HEK293T (cell line): Measurements from ENCODE around the gene NRG2.

Source experiments
- ARNT ChIP-seq: fragments of 450-650 bp; IDR thresholded peaks from 2 replicates; pipeline ENCODE4 v1.6.1; 2017; ENCODE audit warnings: mild to moderate bottlenecking
- BHLHE40 ChIP-seq: fragments of 450-650 bp; IDR thresholded peaks from 2 replicates; pipeline ENCODE4 v1.6.1; 2016; ENCODE audit warnings: mild to moderate bottlenecking, moderate library complexity, borderline replicate concordance
- FOXM1 ChIP-seq: fragments of 450-650 bp; IDR thresholded peaks from 2 replicates; pipeline ENCODE4 v1.6.1; 2017; ENCODE audit warnings: mild to moderate bottlenecking, borderline replicate concordance
- HDGF ChIP-seq: fragments of 450-650 bp; IDR thresholded peaks from 2 replicates; pipeline ENCODE4 v1.6.1; 2017; ENCODE audit warnings: antibody characterized with exemption, borderline replicate concordance
- L3MBTL2 ChIP-seq: fragments of 450-650 bp; conservative IDR thresholded peaks from 2 replicates; pipeline ENCODE4 v1.6.1; 2016; ENCODE audit warnings: mild to moderate bottlenecking
- LEF1 ChIP-seq: fragments of 450-650 bp; IDR thresholded peaks from 2 replicates; pipeline ENCODE4 v1.6.1; 2017; ENCODE audit warnings: mild to moderate bottlenecking, borderline replicate concordance
- SP1 ChIP-seq: fragments of 450-650 bp; IDR thresholded peaks from 2 replicates; pipeline ENCODE4 v1.6.1; 2017
- SUZ12 ChIP-seq: fragments of 450-650 bp; IDR thresholded peaks from 2 replicates; pipeline ENCODE4 v1.6.1; 2016; ENCODE audit warnings: mild to moderate bottlenecking
- TARDBP ChIP-seq: fragments of 450-650 bp; IDR thresholded peaks from 2 replicates; pipeline ENCODE4 v1.6.1; 2016

- TF ChIP-seq SP1, result no peak
- TF ChIP-seq FOXM1, result no peak
- no peak for TF ChIP-seq BHLHE40
- TF ChIP-seq ARNT, result no peak
- TF ChIP-seq TARDBP, result no peak
- TF ChIP-seq LEF1, result no peak
- TF ChIP-seq L3MBTL2, result no peak
- TF ChIP-seq SUZ12, result no peak
- TF ChIP-seq HDGF, result no peak
Measured at GRCh38 chr5:139831624-139832023, 211.5 kb downstream of the NRG2 start.
